Neuronal stem cell (in vitro differentiated cells): Measurements from ENCODE around the gene TRIM38.
"Not testable (repeated sequence)": the region's sequence is repeated elsewhere in the genome, so short reads cannot be mapped to it uniquely, and the experiment has no call there.

Experiments
- DNase-seq: peaks from one replicate; pipeline ENCODE4 v3.0.0-alpha.2; 2013; ENCODE audit warnings: low spot score
- H2AFZ ChIP-seq: one replicate; pipeline ENCODE4 v1.6.1; 2013; ENCODE audit warnings: mild to moderate bottlenecking, low read length, inconsistent platforms
- H2AK5ac ChIP-seq: 2 replicates; pipeline ENCODE4 v1.6.1; 2013; ENCODE audit warnings: low read depth, mild to moderate bottlenecking, inconsistent platforms, low read length, moderate library complexity, mixed read lengths
- H2BK120ac ChIP-seq: 2 replicates; pipeline ENCODE4 v1.6.1; 2013; ENCODE audit warnings: low read depth, mild to moderate bottlenecking, inconsistent platforms, low read length, moderate library complexity, mixed read lengths
- H2BK12ac ChIP-seq: one replicate; pipeline ENCODE4 v1.6.1; 2013; ENCODE audit warnings: low read length, inconsistent platforms
- H2BK15ac ChIP-seq: 2 replicates; pipeline ENCODE4 v1.6.1; 2013; ENCODE audit warnings: mild to moderate bottlenecking, low read length, inconsistent platforms, mixed read lengths
- H2BK5ac ChIP-seq: one replicate; pipeline ENCODE4 v1.6.1; 2013; ENCODE audit warnings: inconsistent platforms, mild to moderate bottlenecking, low read length, moderate library complexity
- H3K14ac ChIP-seq: one replicate; pipeline ENCODE4 v1.6.1; 2013; ENCODE audit warnings: low read length, inconsistent platforms
- H3K18ac ChIP-seq: 2 replicates; pipeline ENCODE4 v1.6.1; 2013; ENCODE audit warnings: low read length, inconsistent platforms
- H3K23ac ChIP-seq: 2 replicates; pipeline ENCODE4 v1.6.1; 2013; ENCODE audit warnings: low read depth, mild to moderate bottlenecking, mixed read lengths, low read length, inconsistent platforms; ENCODE audit not compliant: poor library complexity
- H3K27ac ChIP-seq: replicated peaks from 3 replicates; pipeline ENCODE4 v1.5.1; 2013; ENCODE audit warnings: low read length, inconsistent platforms
- H3K27me3 ChIP-seq, 3 experiments: 2 replicates each; pipeline ENCODE4 v1.6.1; 2013; ENCODE audit warnings: low read length in 3 of 3, mild to moderate bottlenecking in 2 of 3, inconsistent platforms in 1 of 3, low read depth in 1 of 3, mixed read lengths in 1 of 3, moderate library complexity in 1 of 3; ENCODE audit not compliant: control insufficient read depth in 3 of 3, insufficient read depth in 3 of 3
- H3K36me3 ChIP-seq, 2 donors: replicated peaks in 1 of 2; 2 replicates each; pipeline ENCODE4 v1.6.1; 2013; ENCODE audit warnings: low read length in 2 of 2; ENCODE audit not compliant: control insufficient read depth in 2 of 2, insufficient read depth in 2 of 2
- H3K4ac ChIP-seq: 2 replicates; pipeline ENCODE4 v1.6.1; 2013; ENCODE audit warnings: inconsistent platforms, mild to moderate bottlenecking, low read length, moderate library complexity
- H3K4me1 ChIP-seq, 2 donors: 1 replicate in 1 of 2; 2 replicates in 1 of 2; pipeline ENCODE4 v1.6.1; 2013; ENCODE audit warnings: low read length in 2 of 2, low read depth in 1 of 2; ENCODE audit not compliant: control insufficient read depth in 2 of 2, insufficient read depth in 1 of 2
- H3K4me2 ChIP-seq: one replicate; pipeline ENCODE4 v1.6.1; 2013; ENCODE audit warnings: mild to moderate bottlenecking, low read length, inconsistent platforms; ENCODE audit not compliant: insufficient read depth, poor library complexity, severe bottlenecking
- H3K4me3 ChIP-seq, 2 donors: 2 replicates each; pipeline ENCODE4 v1.5.1; 2013; ENCODE audit warnings: low read length in 2 of 2, mild to moderate bottlenecking in 2 of 2, inconsistent platforms in 1 of 2, moderate library complexity in 1 of 2
- H3K79me1 ChIP-seq: one replicate; pipeline ENCODE4 v1.6.1; 2013; ENCODE audit warnings: low read depth, mild to moderate bottlenecking, inconsistent platforms, low read length, moderate library complexity
- H3K9ac ChIP-seq: one replicate; pipeline ENCODE4 v1.6.1; 2013; ENCODE audit warnings: mild to moderate bottlenecking, low read depth, low read length, inconsistent platforms; ENCODE audit not compliant: poor library complexity
- H3K9me3 ChIP-seq, 2 donors: replicated peaks in 1 of 2; 2 replicates each; pipeline versions ENCODE3 to v1.6.1; 2013; ENCODE audit warnings: low read length in 2 of 2, mild to moderate bottlenecking in 2 of 2, inconsistent platforms in 1 of 2, low read depth in 1 of 2, mixed read lengths in 1 of 2, moderate library complexity in 1 of 2; ENCODE audit not compliant: control insufficient read depth in 2 of 2, insufficient read depth in 1 of 2
- H4K8ac ChIP-seq: one replicate; pipeline ENCODE4 v1.6.1; 2013; ENCODE audit warnings: low read depth, mild to moderate bottlenecking, inconsistent platforms, low read length, moderate library complexity
- H4K91ac ChIP-seq: one replicate; pipeline ENCODE4 v1.6.1; 2013; ENCODE audit warnings: low read length, low read depth, mild to moderate bottlenecking, inconsistent platforms; ENCODE audit not compliant: poor library complexity
- WGBS, 2 donors: extraction: QIAGEN DNeasy Blood & Tissue Kit; methylation state at CpG; one replicate each; pipeline ENCODE4 v1.1.7; 2013; ENCODE audit warnings: missing lambda C conversion rate in 2 of 2, mixed read lengths in 1 of 2; ENCODE audit not compliant: insufficient read length in 2 of 2, insufficient replicate concordance in 1 of 2; ENCODE audit errors: extremely low coverage in 2 of 2; 5-methylcytosine and 5-hydroxymethylcytosine counted together

Gene TRIM38

GRCh38 chr6:26006086-26006939, 43.7 kb downstream of the TRIM38 start:
- Histone ChIP-seq H3K36me3 (no peaks in the 10 kb centered on the region), H3K23ac (no peak overlapping the region), H2BK5ac (no peak overlapping the region), H2AK5ac (no peak overlapping the region), H3K79me1 (no peaks in the 10 kb centered on the region), H2BK12ac (no peak overlapping the region), H3K9ac (no peak overlapping the region), H2AFZ (no peak overlapping the region), H3K4ac (no peak overlapping the region), H2BK15ac (no peak overlapping the region), H3K27me3 (no peaks in the 10 kb centered on the region), H4K91ac (no peak overlapping the region), H3K27ac (no peak overlapping the region), H3K14ac (no peak overlapping the region), H3K9me3 (no peaks in the 10 kb centered on the region), H3K4me2 (no peak overlapping the region), H3K18ac (no peak overlapping the region), H3K4me1 (no peaks in the 10 kb centered on the region), H4K8ac (no peak overlapping the region), H3K4me3 (no peak overlapping the region), H2BK120ac (no peak overlapping the region)
- no peak for DNase-seq

GRCh38 chr6:26006940-26007305, 44.3 kb downstream of the TRIM38 start:
- H3K79me1 ChIP-seq, H2BK12ac ChIP-seq, H3K9ac ChIP-seq, DNase-seq, H3K4me1 ChIP-seq, H3K18ac ChIP-seq, H3K4me3 ChIP-seq, H4K8ac ChIP-seq, H3K27ac ChIP-seq, H3K23ac ChIP-seq, H3K27me3 ChIP-seq, H3K4me2 ChIP-seq, H3K9me3 ChIP-seq, H2AK5ac ChIP-seq, H2BK120ac ChIP-seq, H2BK15ac ChIP-seq, H2BK5ac ChIP-seq, H3K4ac ChIP-seq, H4K91ac ChIP-seq, H3K14ac ChIP-seq, H3K36me3 ChIP-seq, H2AFZ ChIP-seq: not testable (repeated sequence)
- no CpG with 5 or more reads among the region's 1 CpG for WGBS, 2 donors

GRCh38 chr6:26008470-26008869, 45.9 kb downstream of the TRIM38 start:
- Histone ChIP-seq H3K27me3 (no peaks in the 10 kb centered on the region), H3K9me3 (no peaks in the 10 kb centered on the region), H4K91ac (no peak overlapping the region), H3K4me3 (no peak overlapping the region), H4K8ac (no peak overlapping the region), H2BK5ac (no peak overlapping the region), H3K23ac (no peak overlapping the region), H3K79me1 (no peaks in the 10 kb centered on the region), H3K36me3 (no peaks in the 10 kb centered on the region), H3K4me2 (no peak overlapping the region), H2AK5ac (no peak overlapping the region), H2BK12ac (no peak overlapping the region), H3K14ac (no peak overlapping the region), H3K18ac (no peak overlapping the region), H3K9ac (no peak overlapping the region), H3K4me1 (no peaks in the 10 kb centered on the region), H3K27ac (no peak overlapping the region), H2BK120ac (no peak overlapping the region), H3K4ac (no peak overlapping the region), H2AFZ (no peak overlapping the region), H2BK15ac (no peak overlapping the region)
- no peak for DNase-seq
- WGBS, 2 donors = no CpG with 5 or more reads among the region's 3 CpGs

- H2BK15ac ChIP-seq = no peak overlapping the region
- no peak overlapping the region for H3K14ac ChIP-seq
- H2BK12ac ChIP-seq = no peak overlapping the region
- H3K27me3 ChIP-seq = no peaks in the 10 kb centered on the region
- H3K4me2 ChIP-seq = no peak overlapping the region
- H2BK120ac ChIP-seq = no peak overlapping the region
- no peaks in the 10 kb centered on the region for H3K36me3 ChIP-seq
- H2AK5ac ChIP-seq = no peak overlapping the region
- no peak overlapping the region for H3K9ac ChIP-seq
- H3K27ac ChIP-seq = no peak overlapping the region
- no peak overlapping the region for H2BK5ac ChIP-seq
- no peak overlapping the region for H2AFZ ChIP-seq
- H3K9me3 ChIP-seq = no peaks in the 10 kb centered on the region
- H3K23ac ChIP-seq = no peak overlapping the region
- H3K18ac ChIP-seq = no peak overlapping the region
- no peaks in the 10 kb centered on the region for H3K4me1 ChIP-seq
- no CpG with 5 or more reads among the region's 4 CpGs for WGBS, 2 donors
- no peak overlapping the region for H3K4ac ChIP-seq
- H3K79me1 ChIP-seq = no peaks in the 10 kb centered on the region
- H4K8ac ChIP-seq = no peak overlapping the region
- H4K91ac ChIP-seq = no peak overlapping the region
- no peak overlapping the region for H3K4me3 ChIP-seq
- no peak for DNase-seq
Measured at GRCh38 chr6:26009817-26010216, 47.2 kb downstream of the TRIM38 start.
